Measurements from ENCODE around the gene THEMIS.

Gene THEMIS

GRCh38 chr6:127923135-127923534, 22.3 kb upstream of the THEMIS start:
- Histone ChIP-seq H3K36me3 (ENCODE audit: insufficient read depth, low read length) (no peaks in the 10 kb centered on the region), H3K9me3 (ENCODE audit: low read depth, low read length) (no peaks in the 10 kb centered on the region), H3K9ac (ENCODE audit: insufficient read length) (no peak overlapping the region), H3K27ac (no peak overlapping the region), H3K4me3 (no peak overlapping the region)
- TF ChIP-seq EZH2 (IDR thresholded peaks at IDR 0.05) (no peak), POLR2AphosphoS5 (IDR thresholded peaks at IDR 0.05; ENCODE audit: borderline replicate concordance, low read depth, low read length) (no peak), FOXP2 (optimal IDR thresholded peaks at IDR 0.05; ENCODE audit: control extremely low read depth, extremely low read length, insufficient read depth) (no peak)
- no peak for DNase-seq (ENCODE audit: low read depth, low spot score)

- no peak overlapping the region for H3K27ac ChIP-seq
- no peak for DNase-seq (ENCODE audit: low read depth, low spot score)
Measured at GRCh38 chr6:127921982-127922381, 21.1 kb upstream of the THEMIS start.

GRCh38 chr6:127920804-127921203, 19.9 kb upstream of the THEMIS start:
- no peak overlapping the region for H3K4me3 ChIP-seq
- no peak overlapping the region for H3K27ac ChIP-seq
- H3K9ac ChIP-seq (ENCODE audit: insufficient read length): no peak overlapping the region
- DNase-seq (ENCODE audit: low read depth, low spot score): no peak
- no peaks in the 10 kb centered on the region for H3K36me3 ChIP-seq (ENCODE audit: insufficient read depth, low read length)
- no peak for TF ChIP-seq EZH2 (IDR thresholded peaks at IDR 0.05)
- no peaks in the 10 kb centered on the region for H3K9me3 ChIP-seq (ENCODE audit: low read depth, low read length)

More at GRCh38 chr6:127921982-127922381, 21.1 kb upstream of the THEMIS start:
- H3K9me3 ChIP-seq (ENCODE audit: low read depth, low read length): no peaks in the 10 kb centered on the region
- no peak overlapping the region for H3K4me3 ChIP-seq
- no peak overlapping the region for H3K9ac ChIP-seq (ENCODE audit: insufficient read length)
- no peak for TF ChIP-seq POLR2AphosphoS5 (IDR thresholded peaks at IDR 0.05; ENCODE audit: borderline replicate concordance, low read depth, low read length)
- TF ChIP-seq FOXP2 (optimal IDR thresholded peaks at IDR 0.05; ENCODE audit: control extremely low read depth, extremely low read length, insufficient read depth): no peak
- TF ChIP-seq EZH2 (IDR thresholded peaks at IDR 0.05): no peak
- no peaks in the 10 kb centered on the region for H3K36me3 ChIP-seq (ENCODE audit: insufficient read depth, low read length)

- H3K27ac ChIP-seq: no peak overlapping the region
Measured at GRCh38 chr6:127918506-127919427, 17.9 kb upstream of the THEMIS start.

GRCh38 chr6:127917766-127918165, 16.9 kb upstream of the THEMIS start:
- H3K4me3 ChIP-seq: no peak overlapping the region
- H3K9ac ChIP-seq (ENCODE audit: insufficient read length): no peak overlapping the region
- no peaks in the 10 kb centered on the region for H3K9me3 ChIP-seq (ENCODE audit: low read depth, low read length)
- DNase-seq (ENCODE audit: low read depth, low spot score): no peak
- TF ChIP-seq POLR2AphosphoS5 (IDR thresholded peaks at IDR 0.05; ENCODE audit: borderline replicate concordance, low read depth, low read length) (no peak), FOXP2 (optimal IDR thresholded peaks at IDR 0.05; ENCODE audit: control extremely low read depth, extremely low read length, insufficient read depth) (no peak), EZH2 (IDR thresholded peaks at IDR 0.05) (no peak)
- H3K36me3 ChIP-seq (ENCODE audit: insufficient read depth, low read length): no peaks in the 10 kb centered on the region
- H3K27ac ChIP-seq: no peak overlapping the region

More at GRCh38 chr6:127918506-127919427, 17.9 kb upstream of the THEMIS start:
- H3K36me3 ChIP-seq (ENCODE audit: insufficient read depth, low read length): no peaks in the 10 kb centered on the region
- H3K9me3 ChIP-seq (ENCODE audit: low read depth, low read length): no peaks in the 10 kb centered on the region
- H3K4me3 ChIP-seq: no peak overlapping the region
- no peak for TF ChIP-seq EZH2 (IDR thresholded peaks at IDR 0.05)
- TF ChIP-seq POLR2AphosphoS5 (IDR thresholded peaks at IDR 0.05; ENCODE audit: borderline replicate concordance, low read depth, low read length): no peak
- TF ChIP-seq FOXP2 (optimal IDR thresholded peaks at IDR 0.05; ENCODE audit: control extremely low read depth, extremely low read length, insufficient read depth): no peak
- H3K9ac ChIP-seq (ENCODE audit: insufficient read length): no peak overlapping the region
- DNase-seq (ENCODE audit: low read depth, low spot score): no peak

- H3K9ac ChIP-seq (ENCODE audit: insufficient read length): no peak overlapping the region
- no peak for DNase-seq (ENCODE audit: low read depth, low spot score)
- H3K27ac ChIP-seq: no peak overlapping the region
- H3K4me3 ChIP-seq: no peak overlapping the region
- no peaks in the 10 kb centered on the region for H3K9me3 ChIP-seq (ENCODE audit: low read depth, low read length)
- no peak for TF ChIP-seq EZH2 (IDR thresholded peaks at IDR 0.05)
- TF ChIP-seq POLR2AphosphoS5 (IDR thresholded peaks at IDR 0.05; ENCODE audit: borderline replicate concordance, low read depth, low read length): no peak
- TF ChIP-seq FOXP2 (optimal IDR thresholded peaks at IDR 0.05; ENCODE audit: control extremely low read depth, extremely low read length, insufficient read depth): no peak
- no peaks in the 10 kb centered on the region for H3K36me3 ChIP-seq (ENCODE audit: insufficient read depth, low read length)
Measured at GRCh38 chr6:127914240-127914639, 13.4 kb upstream of the THEMIS start.

GRCh38 chr6:127912914-127913313, 12.1 kb upstream of the THEMIS start:
- Histone ChIP-seq H3K27ac (no peak overlapping the region), H3K36me3 (ENCODE audit: insufficient read depth, low read length) (no peaks in the 10 kb centered on the region), H3K4me3 (no peak overlapping the region), H3K9ac (ENCODE audit: insufficient read length) (no peak overlapping the region), H3K9me3 (ENCODE audit: low read depth, low read length) (no peaks in the 10 kb centered on the region)
- no peak for TF ChIP-seq EZH2 (IDR thresholded peaks at IDR 0.05)
- no peak for TF ChIP-seq POLR2AphosphoS5 (IDR thresholded peaks at IDR 0.05; ENCODE audit: borderline replicate concordance, low read depth, low read length)
- TF ChIP-seq FOXP2 (optimal IDR thresholded peaks at IDR 0.05; ENCODE audit: control extremely low read depth, extremely low read length, insufficient read depth): no peak
- DNase-seq (ENCODE audit: low read depth, low spot score): no peak

GRCh38 chr6:127907960-127908640, 7.2 kb upstream of the THEMIS start:
- Histone ChIP-seq H3K9me3 (ENCODE audit: low read depth, low read length) (no peaks in the 10 kb centered on the region; the same call in 1 of the 2 replicates), H3K36me3 (ENCODE audit: insufficient read depth, low read length) (no peaks in the 10 kb centered on the region), H3K4me3 (no peak overlapping the region), H3K9ac (ENCODE audit: insufficient read length) (no peak overlapping the region), H3K27ac (no peak overlapping the region)
- no peak for DNase-seq (ENCODE audit: low read depth, low spot score)
- TF ChIP-seq FOXP2 (optimal IDR thresholded peaks at IDR 0.05; ENCODE audit: control extremely low read depth, extremely low read length, insufficient read depth) (no peak), POLR2AphosphoS5 (IDR thresholded peaks at IDR 0.05; ENCODE audit: borderline replicate concordance, low read depth, low read length) (no peak), EZH2 (IDR thresholded peaks at IDR 0.05) (no peak)
